DOHH2 (cell line): ENCODE data around the gene ZBED2.

Experiments
- H3F3A ChIP-seq: fragments of 200-600 bp; sonication (generic), shearing (Covaris generic); 2 replicates; pipeline ENCODE4 v1.6.0; 2016; ENCODE audit warnings: antibody characterized with exemption, mild to moderate bottlenecking; ENCODE audit not compliant: control insufficient read depth, insufficient read depth
- H3K27ac ChIP-seq: fragments of 200-600 bp; sonication (generic); 2 replicates; pipeline ENCODE4 v1.5.1; 2014; ENCODE audit warnings: low read depth, mild to moderate bottlenecking, low read length, moderate library complexity
- H3K27me3 ChIP-seq: fragments of 200-600 bp; sonication (generic); 2 replicates; pipeline ENCODE4 v1.6.1; 2014; ENCODE audit warnings: mild to moderate bottlenecking, low read length, mixed read lengths; ENCODE audit not compliant: control insufficient read depth
- H3K36me3 ChIP-seq: fragments of 200-600 bp; sonication (generic); 2 replicates; pipeline ENCODE4 v1.6.1; 2014; ENCODE audit warnings: mild to moderate bottlenecking, low read length, moderate library complexity, mixed read lengths; ENCODE audit not compliant: control insufficient read depth
- H3K4me1 ChIP-seq: fragments of 200-600 bp; sonication (generic); 2 replicates; pipeline ENCODE4 v1.6.1; 2014; ENCODE audit warnings: mild to moderate bottlenecking, low read length, mixed read lengths; ENCODE audit not compliant: control insufficient read depth
- H3K4me2 ChIP-seq: fragments of 200-600 bp; sonication (generic); 2 replicates; pipeline ENCODE4 v1.6.0; 2014; ENCODE audit warnings: mild to moderate bottlenecking, low read length, moderate library complexity
- H3K4me3 ChIP-seq: fragments of 200-600 bp; sonication (generic); 2 replicates; pipeline ENCODE4 v1.5.1; 2014; ENCODE audit warnings: mild to moderate bottlenecking, low read length, mixed read lengths
- H3K79me2 ChIP-seq: fragments of 200-600 bp; sonication (generic); 2 replicates; pipeline ENCODE4 v1.6.1; 2014; ENCODE audit warnings: mild to moderate bottlenecking, low read length, mixed read lengths; ENCODE audit not compliant: control insufficient read depth
- H3K9me2 ChIP-seq: fragments of 200-600 bp; sonication (generic); replicated peaks from 2 replicates; pipeline ENCODE4 v1.6.1; 2014; ENCODE audit warnings: mild to moderate bottlenecking, low read length, mixed read lengths; ENCODE audit not compliant: control insufficient read depth
- H3K9me3 ChIP-seq: fragments of 200-600 bp; sonication (generic); 2 replicates; pipeline ENCODE4 v1.6.1; 2014; ENCODE audit warnings: antibody characterized with exemption, low read length, mixed read lengths; ENCODE audit not compliant: control insufficient read depth, insufficient read depth
- H4K20me1 ChIP-seq: fragments of 200-600 bp; sonication (generic); 2 replicates; pipeline ENCODE4 v1.6.0; 2014; ENCODE audit warnings: low read depth, mild to moderate bottlenecking, antibody characterized with exemption, low read length, moderate library complexity; ENCODE audit not compliant: control insufficient read depth, insufficient read depth
- EZH2phosphoT487 ChIP-seq: fragments of 200-600 bp; sonication (generic); IDR thresholded peaks from 2 replicates; pipeline ENCODE4 v1.6.1; 2017; ENCODE audit warnings: borderline replicate concordance, mild to moderate bottlenecking, antibody characterized with exemption, low read length, moderate library complexity, mixed read lengths
- TF ChIP-seq, protein P1 (sequence below): fragments of 200-600 bp; sonication (generic); IDR thresholded peaks from one replicate; pipeline ENCODE4 v1.5.1; 2014; ENCODE audit warnings: antibody characterized with exemption, mild to moderate bottlenecking, low read depth, low read length; ENCODE audit not compliant: poor library complexity, severe bottlenecking

Gene ZBED2

DNA sequence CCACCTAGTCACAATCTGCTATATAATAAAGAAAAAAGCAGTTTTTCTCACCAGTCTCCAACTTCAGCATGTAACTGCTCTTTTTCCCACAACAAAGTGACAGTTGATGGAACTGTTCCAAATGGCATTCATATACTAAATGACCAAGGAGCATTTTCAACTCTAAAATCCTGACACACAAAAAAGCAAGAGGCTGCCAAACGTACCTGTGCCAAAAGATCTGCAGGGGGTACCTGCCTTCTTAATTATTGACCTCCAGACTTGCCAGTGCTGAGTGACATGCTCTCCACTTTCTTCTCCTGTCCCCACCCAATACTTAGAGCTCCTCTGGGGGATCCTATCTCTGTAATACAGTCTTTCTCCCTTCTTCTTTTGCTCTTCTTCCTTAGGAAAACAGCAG, 18.0 kb downstream of the ZBED2 start:
- Histone ChIP-seq H3K9me2 (no peaks in the 10 kb centered on the region; the same call in 1 of the 2 replicates), H3K4me2 (no peak overlapping the region), H3K27ac (no peak overlapping the region), H3K9me3 (no peaks in the 10 kb centered on the region), H3K36me3 (no peaks in the 10 kb centered on the region), H3F3A (no peaks in the 10 kb centered on the region), H3K4me3 (no peak overlapping the region), H3K79me2 (no peaks in the 10 kb centered on the region), H4K20me1 (no peaks in the 10 kb centered on the region), H3K27me3 (0 out of 2 replicates have a peak, but pooled peaks cover 2% of the 10 kb centered on the region), H3K4me1 (no peaks in the 10 kb centered on the region)
- TF ChIP-seq, protein P1, sequence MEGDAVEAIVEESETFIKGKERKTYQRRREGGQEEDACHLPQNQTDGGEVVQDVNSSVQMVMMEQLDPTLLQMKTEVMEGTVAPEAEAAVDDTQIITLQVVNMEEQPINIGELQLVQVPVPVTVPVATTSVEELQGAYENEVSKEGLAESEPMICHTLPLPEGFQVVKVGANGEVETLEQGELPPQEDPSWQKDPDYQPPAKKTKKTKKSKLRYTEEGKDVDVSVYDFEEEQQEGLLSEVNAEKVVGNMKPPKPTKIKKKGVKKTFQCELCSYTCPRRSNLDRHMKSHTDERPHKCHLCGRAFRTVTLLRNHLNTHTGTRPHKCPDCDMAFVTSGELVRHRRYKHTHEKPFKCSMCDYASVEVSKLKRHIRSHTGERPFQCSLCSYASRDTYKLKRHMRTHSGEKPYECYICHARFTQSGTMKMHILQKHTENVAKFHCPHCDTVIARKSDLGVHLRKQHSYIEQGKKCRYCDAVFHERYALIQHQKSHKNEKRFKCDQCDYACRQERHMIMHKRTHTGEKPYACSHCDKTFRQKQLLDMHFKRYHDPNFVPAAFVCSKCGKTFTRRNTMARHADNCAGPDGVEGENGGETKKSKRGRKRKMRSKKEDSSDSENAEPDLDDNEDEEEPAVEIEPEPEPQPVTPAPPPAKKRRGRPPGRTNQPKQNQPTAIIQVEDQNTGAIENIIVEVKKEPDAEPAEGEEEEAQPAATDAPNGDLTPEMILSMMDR, result no peak
- TF ChIP-seq EZH2phosphoT487, result no peak

DNA sequence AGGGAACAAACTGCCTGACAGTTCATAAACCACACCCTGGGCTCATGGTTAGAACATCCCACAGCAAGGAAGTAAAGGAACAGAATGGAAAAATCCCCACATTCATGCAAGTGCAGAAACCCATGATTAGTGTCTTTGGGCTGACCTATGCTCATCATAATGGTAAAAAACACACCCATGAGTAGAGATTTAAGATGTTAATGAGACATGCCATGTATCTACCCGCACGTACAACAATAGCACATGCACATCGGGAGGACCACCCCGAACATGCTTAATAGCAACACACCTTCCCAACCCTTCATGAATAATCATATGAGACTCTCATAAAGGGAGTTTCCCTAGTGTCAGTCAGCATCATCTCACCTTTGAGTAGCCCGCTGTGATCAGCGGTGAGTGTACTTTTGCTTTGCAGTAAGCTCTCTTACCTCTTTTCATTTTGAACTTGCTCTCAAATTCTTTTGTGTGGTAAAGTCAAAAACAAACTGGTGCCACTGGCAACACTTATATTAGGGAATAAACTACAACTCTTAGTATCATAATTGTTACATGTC, 23.2 kb downstream of the ZBED2 start:
- no peaks in the 10 kb centered on the region for H3K36me3 ChIP-seq
- TF ChIP-seq EZH2phosphoT487, result no peak
- TF ChIP-seq, protein P1, result no peak
- no peaks in the 10 kb centered on the region for H3K9me2 ChIP-seq
- H3K9me3 ChIP-seq, result no peaks in the 10 kb centered on the region
- no peaks in the 10 kb centered on the region for H3F3A ChIP-seq
- H3K4me2 ChIP-seq, result no peak overlapping the region
- H3K79me2 ChIP-seq, result no peaks in the 10 kb centered on the region
- no peaks in the 10 kb centered on the region for H3K4me1 ChIP-seq
- no peak overlapping the region for H3K27ac ChIP-seq
- H3K4me3 ChIP-seq, result no peak overlapping the region
- no peaks in the 10 kb centered on the region for H4K20me1 ChIP-seq
- H3K27me3 ChIP-seq, result no peaks in the 10 kb centered on the region

DNA sequence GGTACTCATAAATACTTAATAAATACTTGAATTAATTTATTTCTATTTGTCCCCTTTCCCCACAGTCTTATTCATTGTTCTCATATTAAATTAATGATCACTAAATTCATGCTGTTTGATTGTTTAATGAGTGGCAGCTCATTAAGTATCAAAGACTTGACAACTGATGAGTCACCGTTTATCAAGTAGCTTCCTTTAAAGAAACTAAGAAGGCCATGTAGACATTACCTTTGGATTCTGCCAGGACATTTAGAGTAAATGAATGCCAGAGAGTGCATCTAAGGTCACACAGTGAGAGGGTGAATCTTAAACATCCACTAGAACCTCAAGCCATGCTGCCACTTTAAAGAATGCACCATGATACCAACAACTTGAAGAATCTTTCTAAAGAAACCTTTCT, 23.9 kb downstream of the ZBED2 start:
- Histone ChIP-seq H3K27ac (no peak overlapping the region), H3K4me3 (no peak overlapping the region), H3K79me2 (no peaks in the 10 kb centered on the region), H3K9me3 (no peaks in the 10 kb centered on the region), H4K20me1 (no peaks in the 10 kb centered on the region), H3K9me2 (no peaks in the 10 kb centered on the region), H3K4me2 (no peak overlapping the region), H3F3A (no peaks in the 10 kb centered on the region), H3K36me3 (no peaks in the 10 kb centered on the region), H3K4me1 (no peaks in the 10 kb centered on the region), H3K27me3 (no peaks in the 10 kb centered on the region)
- TF ChIP-seq EZH2phosphoT487, result no peak
- TF ChIP-seq, protein P1, result no peak
